Caki2 (cell line): Measurements from ENCODE around the gene LRBA. TPM values are rescaled to one million over a fixed set of nuclear protein-coding genes. Genes with fewer than 3 reads are reported as not detected.

Experiments
- DNase-seq: peaks from one replicate; pipeline ENCODE4 v3.0.0-alpha.2; 2015; ENCODE audit warnings: low read depth
- in situ Hi-C: cut with HindIII; loops from 2 replicates; pipeline ENCODE4 v1.10.0; 2016; ENCODE audit warnings: low sequenced_read_pairs, low pct_unique_long_range_greater_than_20kb, mixed read lengths
- total RNA-seq: library from RNA; depleted of rRNA; stranded (reverse); fragments of >200 nt; shearing (Covaris generic); gene quantifications from 2 replicates; pipeline ENCODE4 v1.2.3, GENCODE V29; 2014; ENCODE audit warnings: low replicate concordance

The LRBA gene
- total RNA-seq, 1 experiment from 2014 or later: 23.3 TPM

- DNase-seq: no peak
- in situ Hi-C loops: no loop called here
These were observed 645.4 kb downstream of the LRBA start for GRCh38 chr4:150369434-150370380.

GRCh38 chr4:150368667-150369066 lies 646.4 kb downstream of the LRBA start:
- DNase-seq: no peak
- in situ Hi-C loops: no loop called here

- no peak for DNase-seq
- in situ Hi-C loops: no loop called here
These were observed 647.8 kb downstream of the LRBA start for GRCh38 chr4:150367326-150367725.

- in situ Hi-C loops: no loop called here
- DNase-seq: no peak
These were observed 648.5 kb downstream of the LRBA start for GRCh38 chr4:150366487-150366999.

- in situ Hi-C loops: no loop called here
- no peak for DNase-seq
These were observed 651.1 kb downstream of the LRBA start for GRCh38 chr4:150363721-150364688.

- in situ Hi-C loops: no loop called here
- DNase-seq: no peak
These were observed 656.4 kb downstream of the LRBA start for GRCh38 chr4:150358691-150359090.

- in situ Hi-C loops: no loop called here
- no peak for DNase-seq
These were observed 657.3 kb downstream of the LRBA start for GRCh38 chr4:150357829-150358228.

GRCh38 chr4:150355858-150356455 lies 659.1 kb downstream of the LRBA start:
- no peak for DNase-seq
- in situ Hi-C loops: no loop called here

- in situ Hi-C loops: no loop called here
- no peak for DNase-seq
These were observed 659.7 kb downstream of the LRBA start for GRCh38 chr4:150355418-150355817.

- in situ Hi-C loops: no loop called here
- no peak for DNase-seq
These were observed 660.8 kb downstream of the LRBA start for GRCh38 chr4:150354214-150354796.

- in situ Hi-C loops: no loop called here
- DNase-seq: peak; percentile 53
These were observed 667.0 kb downstream of the LRBA start for GRCh38 chr4:150348079-150348478.

GRCh38 chr4:150345207-150345744 lies 669.8 kb downstream of the LRBA start:
- in situ Hi-C loops: no loop called here
- DNase-seq: no peak

- in situ Hi-C loops: no loop called here
- no peak for DNase-seq
These were observed 671.3 kb downstream of the LRBA start for GRCh38 chr4:150343796-150344195.

GRCh38 chr4:150342945-150343344 lies 672.1 kb downstream of the LRBA start:
- in situ Hi-C loops: no loop called here

GRCh38 chr4:150337734-150338133 lies 677.4 kb downstream of the LRBA start:
- no peak for DNase-seq
- in situ Hi-C loops: no loop called here

More at GRCh38 chr4:150342945-150343344, 672.1 kb downstream of the LRBA start:
- DNase-seq: no peak

- DNase-seq: peak; percentile 12
- in situ Hi-C loops: no loop called here
These were observed 678.2 kb downstream of the LRBA start for GRCh38 chr4:150336676-150337412.

- in situ Hi-C loops: no loop called here
- DNase-seq: no peak
These were observed 682.1 kb downstream of the LRBA start for GRCh38 chr4:150332961-150333360.
